ENCODE results near the gene CYFIP1.
"Not testable (repeated sequence)": the region's sequence is repeated elsewhere in the genome, so short reads cannot be mapped to it uniquely, and the experiment has no call there.

CYFIP1 gene

GRCh38 chr15:22980189-22981050 is at the start of gene CYFIP1:
Gene CYFIP1 (minus strand): TSS chr15:22980368. CDS start chr15:22947285, 33,083 bp downstream.
- peak; percentile 67 for DNase-seq (ENCODE audit: low read depth)

GRCh38 chr15:23026218-23026617 is 46.0 kb upstream of the CYFIP1 start:
- DNase-seq (ENCODE audit: low read depth) = no peak

DNA sequence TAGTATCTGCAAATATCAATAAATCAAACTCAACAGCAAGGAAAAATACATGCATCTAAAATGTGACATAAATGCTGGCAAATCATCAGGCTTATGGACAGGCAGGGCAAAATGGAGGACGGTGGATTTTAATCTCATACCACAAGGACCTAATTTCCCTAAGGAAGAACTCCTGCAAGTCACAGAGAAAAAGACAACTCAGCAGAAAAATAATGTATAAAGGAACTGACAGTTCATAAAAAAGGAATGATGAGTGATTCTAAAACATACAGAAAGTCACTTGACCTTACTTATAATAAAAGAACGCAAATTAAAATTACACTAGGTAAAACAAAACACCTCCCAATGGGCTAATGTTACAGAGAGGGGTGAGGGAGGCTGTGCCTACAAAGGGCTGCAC is 42.0 kb upstream of the CYFIP1 start:
- DNase-seq (ENCODE audit: low read depth) = no peak

- no peak for DNase-seq (ENCODE audit: low read depth)
Observed at GRCh38 chr15:23014394-23015000, 34.3 kb upstream of the CYFIP1 start.

DNA sequence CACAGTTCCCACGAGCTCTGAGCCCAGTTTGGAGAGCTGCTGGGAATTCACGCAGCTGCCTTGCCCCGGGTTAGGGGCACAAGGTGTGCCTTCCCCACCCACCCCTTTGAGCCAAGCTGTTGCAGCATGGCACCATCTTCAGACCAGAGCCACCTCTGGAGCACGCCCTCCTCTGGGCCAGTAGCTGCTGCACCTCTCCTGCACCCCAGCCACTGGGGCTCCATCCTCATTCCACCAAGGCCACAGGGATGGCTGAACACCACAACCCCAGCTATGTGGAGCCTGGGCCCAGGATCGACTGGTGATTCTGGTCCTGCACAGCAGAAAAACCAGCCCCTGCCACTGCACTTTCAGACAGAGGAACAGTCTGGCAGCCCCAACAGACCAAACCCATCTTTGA is 33.5 kb upstream of the CYFIP1 start:
- no peak for DNase-seq (ENCODE audit: low read depth)

DNA sequence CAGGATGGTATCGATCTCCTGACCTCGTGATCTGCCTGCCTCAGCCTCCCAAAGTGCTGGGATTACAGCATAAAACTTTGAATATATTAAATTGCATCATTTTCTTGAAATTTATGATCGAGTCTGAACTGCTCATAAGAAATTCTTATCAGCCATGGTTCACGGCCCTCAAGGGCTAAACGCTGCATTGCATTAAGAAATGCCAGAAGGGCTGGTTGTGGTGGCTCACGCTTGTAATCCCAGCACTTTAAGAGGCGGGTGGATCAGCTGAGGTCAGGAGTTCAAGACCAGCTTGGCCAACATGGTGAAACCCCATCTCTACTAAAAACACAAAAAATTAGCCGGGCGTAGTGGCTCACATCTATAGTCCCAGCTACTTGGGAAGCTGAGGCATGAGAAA is 32.4 kb upstream of the CYFIP1 start:
- not testable (repeated sequence) for DNase-seq (ENCODE audit: low read depth)

- no peak for DNase-seq (ENCODE audit: low read depth)
Observed at GRCh38 chr15:23003736-23004135, 23.6 kb upstream of the CYFIP1 start.

- DNase-seq (ENCODE audit: low read depth) = no peak
Observed at GRCh38 chr15:23002920-23003319, 22.8 kb upstream of the CYFIP1 start.

GRCh38 chr15:22995795-22996194 is 15.6 kb upstream of the CYFIP1 start:
- no peak for DNase-seq (ENCODE audit: low read depth)

DNA sequence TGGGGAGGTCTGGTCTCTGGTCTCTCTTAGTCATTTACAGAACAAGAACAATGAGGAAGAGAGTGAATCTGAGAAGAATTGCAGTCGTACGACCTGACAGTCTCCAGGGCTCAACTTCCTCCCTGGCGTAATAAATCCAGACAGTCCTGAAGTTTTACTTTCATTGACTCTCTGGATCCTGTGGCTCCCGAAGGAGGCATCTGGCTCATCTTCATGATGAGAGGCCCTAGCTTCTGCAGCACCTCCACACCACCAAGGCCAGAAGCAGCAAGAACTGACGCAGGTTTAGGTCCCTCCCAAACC is 11.8 kb upstream of the CYFIP1 start:
- no peak for DNase-seq (ENCODE audit: low read depth)

- DNase-seq (ENCODE audit: low read depth) = no peak
Observed at GRCh38 chr15:22989576-22990477, 9.7 kb upstream of the CYFIP1 start.

DNA sequence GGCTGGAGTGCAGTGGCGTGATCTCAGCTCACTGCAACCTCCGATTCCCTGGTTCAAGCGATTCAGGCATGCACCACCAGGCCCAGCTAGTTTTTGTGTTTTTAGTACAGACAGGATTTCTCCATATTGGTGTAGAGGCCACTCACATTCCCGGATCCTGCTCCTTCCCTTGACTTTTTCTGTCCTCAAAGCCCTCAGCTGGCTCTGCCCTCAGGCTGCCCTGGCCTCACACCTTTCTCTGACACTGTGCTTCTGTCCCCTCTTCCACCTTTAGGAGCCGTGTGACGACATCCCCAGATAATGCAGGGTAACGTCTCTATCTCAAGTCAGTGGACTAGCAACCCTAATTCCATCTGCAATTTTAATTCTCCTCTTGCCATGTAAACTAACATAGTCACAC is 8.6 kb upstream of the CYFIP1 start:
- no peak for DNase-seq (ENCODE audit: low read depth)

GRCh38 chr15:22981931-22982330 is 1.8 kb upstream of the CYFIP1 start:
- not testable (repeated sequence) for DNase-seq (ENCODE audit: low read depth)

GRCh38 chr15:22981051-22981840 is 1.1 kb upstream of the CYFIP1 start:
- no peak for DNase-seq (ENCODE audit: low read depth)

GRCh38 chr15:22979238-22980188 is 655 bp downstream of the CYFIP1 start:
- no peak for DNase-seq (ENCODE audit: low read depth)

GRCh38 chr15:22978691-22979237 is 1.4 kb downstream of the CYFIP1 start:
- no peak for DNase-seq (ENCODE audit: low read depth)

DNA sequence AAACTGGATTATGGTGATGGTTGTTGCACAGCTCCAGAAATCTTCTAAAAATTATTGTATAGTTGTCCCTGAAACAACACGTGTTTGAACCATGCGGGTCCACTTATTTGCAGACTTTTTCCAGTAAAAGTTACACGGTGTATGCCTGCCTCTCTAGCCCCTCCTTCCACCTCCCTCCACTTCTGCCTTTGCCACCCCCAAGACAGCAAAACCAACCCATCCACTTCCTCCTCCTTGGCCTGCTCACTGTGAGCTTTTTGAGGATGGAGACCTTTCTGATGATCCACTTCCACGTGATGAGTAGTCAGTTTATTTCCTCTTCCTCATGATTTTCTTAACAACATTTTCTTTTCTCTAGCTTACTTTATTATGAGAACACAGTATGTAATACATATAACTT is 5.4 kb downstream of the CYFIP1 start:
- DNase-seq (ENCODE audit: low read depth) = no peak

DNA sequence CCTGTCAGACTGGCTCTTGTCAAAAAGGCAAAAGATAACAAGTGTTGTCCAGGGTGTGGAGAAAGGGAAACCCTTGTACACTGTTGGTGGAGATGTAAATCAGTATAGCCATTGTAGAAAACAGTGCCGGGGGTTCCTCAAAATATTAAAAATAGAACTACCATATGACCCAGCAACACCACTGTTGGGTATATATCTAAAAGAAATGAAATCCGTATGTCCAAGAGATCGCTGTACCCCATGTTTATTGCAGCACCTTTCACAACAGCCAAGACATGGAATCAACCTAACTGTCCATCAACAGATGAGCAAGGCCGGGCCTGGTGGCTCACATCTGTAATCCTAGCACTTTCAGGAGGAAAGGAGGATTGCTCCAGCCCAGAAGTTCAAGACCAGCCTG is 6.2 kb downstream of the CYFIP1 start:
- DNase-seq (ENCODE audit: low read depth) = no peak

DNA sequence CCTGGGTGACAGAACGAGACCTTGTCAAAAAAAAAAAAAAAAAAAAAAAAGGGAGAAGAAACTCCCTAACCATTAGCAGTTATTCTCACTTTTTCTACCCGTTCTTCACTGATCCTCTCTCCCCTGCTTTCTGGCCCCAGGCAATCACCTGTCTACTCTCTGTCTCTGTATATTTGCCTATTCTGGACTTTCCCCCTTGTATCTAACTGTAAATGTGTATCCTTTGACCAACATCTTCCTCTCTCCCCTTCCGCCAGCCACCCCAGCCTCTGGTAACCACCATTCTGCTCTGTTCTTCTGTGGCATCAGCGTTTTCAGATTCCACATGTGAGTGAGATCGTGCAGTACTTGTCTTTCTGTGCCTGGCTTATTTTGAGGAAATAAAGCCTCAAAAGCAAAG is 6.9 kb downstream of the CYFIP1 start:
- DNase-seq (ENCODE audit: low read depth) = no peak

DNA sequence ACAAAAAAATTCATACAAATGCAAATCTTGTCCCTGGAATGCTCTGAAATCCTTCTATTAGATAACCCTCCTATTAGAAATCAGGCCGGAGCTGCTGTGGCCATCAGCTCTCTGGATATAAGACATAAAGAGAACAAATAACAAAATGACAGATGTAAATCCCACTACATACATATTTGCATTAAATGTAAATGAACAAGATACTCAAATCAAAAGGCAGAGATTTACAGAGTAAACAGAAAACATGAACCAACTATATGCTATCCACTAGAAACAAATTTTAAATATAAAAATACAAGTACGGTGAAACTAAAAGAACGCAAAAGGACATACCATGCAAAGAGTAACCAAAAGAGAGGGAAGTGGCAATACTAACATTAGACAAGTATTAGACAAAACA is 10.7 kb downstream of the CYFIP1 start:
- no peak for DNase-seq (ENCODE audit: low read depth)

Data from fibroblast of the conjunctiva (primary cell).